HS-5 (cell line): ENCODE results near the gene TNFRSF25.
"Not testable (repeated sequence)": the region's sequence is repeated elsewhere in the genome, so short reads cannot be mapped to it uniquely, and the experiment has no call there.

Source experiments
- DNase-seq: peaks from one replicate; pipeline ENCODE4 v3.0.0-alpha.2; 2012; ENCODE audit warnings: low read depth

The TNFRSF25 gene

GRCh38 chr1:6468729-6469461 is 2.9 kb upstream of the TNFRSF25 start:
- DNase-seq, result no peak

- no peak for DNase-seq
Observed at GRCh38 chr1:6467744-6468688, 2.0 kb upstream of the TNFRSF25 start.

- DNase-seq, result no peak
Observed at GRCh38 chr1:6467224-6467623, 1.3 kb upstream of the TNFRSF25 start.

- DNase-seq, result no peak
Observed at GRCh38 chr1:6466751-6467150, 778 bp upstream of the TNFRSF25 start.

- DNase-seq, result no peak
Observed at GRCh38 chr1:6465461-6466005, 440 bp downstream of the TNFRSF25 start.

GRCh38 chr1:6464915-6465314 is 1.1 kb downstream of the TNFRSF25 start:
- no peak for DNase-seq

- no peak for DNase-seq
Observed at GRCh38 chr1:6464514-6464836, 1.5 kb downstream of the TNFRSF25 start.

GRCh38 chr1:6463120-6463412 is 2.9 kb downstream of the TNFRSF25 start:
- no peak for DNase-seq

GRCh38 chr1:6462412-6463119 is 3.4 kb downstream of the TNFRSF25 start:
- no peak for DNase-seq

GRCh38 chr1:6461538-6462411 is 4.2 kb downstream of the TNFRSF25 start:
- DNase-seq, result no peak

GRCh38 chr1:6461051-6461530 is 4.9 kb downstream of the TNFRSF25 start:
- no peak for DNase-seq

- DNase-seq, result no peak
Observed at GRCh38 chr1:6460301-6461050, 5.5 kb downstream of the TNFRSF25 start.

- no peak for DNase-seq
Observed at GRCh38 chr1:6459850-6460265, 6.1 kb downstream of the TNFRSF25 start.

- no peak for DNase-seq
Observed at GRCh38 chr1:6456800-6457466, 9.0 kb downstream of the TNFRSF25 start.

- DNase-seq, result not testable (repeated sequence)
Observed at GRCh38 chr1:6455752-6456520, 10.0 kb downstream of the TNFRSF25 start.

- no peak for DNase-seq
Observed at GRCh38 chr1:6454856-6455751, 10.9 kb downstream of the TNFRSF25 start.

- DNase-seq, result not testable (repeated sequence)
Observed at GRCh38 chr1:6453895-6454855, 11.8 kb downstream of the TNFRSF25 start.
